GM21447 (cell line): ENCODE measurements around the gene CAND2.

Experiments used
- ATAC-seq: cut with Tn5 transposase; IDR thresholded peaks from one replicate; pipeline ENCODE4 v1.9.1; 2021; ENCODE audit not compliant: unreplicated experiment

CAND2 gene

DNA sequence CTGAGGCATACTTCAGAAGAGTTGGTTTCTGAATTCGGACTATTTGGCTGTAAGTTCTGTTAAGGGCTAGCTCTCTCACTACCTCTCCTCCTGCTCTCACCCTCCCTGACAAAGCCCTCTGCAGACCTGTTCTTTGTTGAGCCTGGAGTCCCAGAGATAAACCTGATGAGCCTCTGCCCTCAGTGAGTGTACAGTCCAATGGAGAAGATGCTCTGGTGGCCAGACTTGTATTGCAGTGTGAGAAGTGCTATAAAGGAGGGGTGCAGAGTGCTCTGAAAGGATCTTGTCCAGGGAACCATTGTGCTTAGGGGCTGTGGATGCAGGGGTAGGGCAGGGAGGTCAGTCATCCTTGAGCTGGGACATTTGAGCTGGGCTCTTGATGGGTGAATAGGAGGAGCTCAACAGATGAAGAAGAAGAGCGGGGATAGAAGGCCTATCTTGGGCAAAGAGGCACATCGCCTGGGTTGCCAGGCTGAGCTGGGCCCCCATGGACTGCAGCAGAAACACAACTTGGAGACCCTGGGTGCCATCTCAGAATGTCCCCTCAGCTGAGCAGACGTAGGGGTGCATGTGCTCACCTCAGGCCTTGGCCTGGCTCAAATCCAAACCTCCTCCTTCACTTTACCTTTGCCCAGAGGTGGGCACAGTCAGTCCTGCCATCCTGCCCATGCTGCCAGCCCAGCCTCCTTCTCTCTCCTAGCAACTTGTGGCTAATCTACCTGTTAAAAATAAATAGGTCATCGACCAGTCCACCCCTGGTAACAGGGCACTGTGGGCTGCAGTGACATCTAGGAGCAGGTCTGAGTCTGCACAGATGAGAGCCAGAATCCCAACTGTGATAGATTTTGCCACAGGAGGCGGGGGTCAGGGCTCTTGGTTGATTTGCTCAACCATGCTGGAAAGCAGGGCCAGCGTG is 3.3 kb downstream of the CAND2 start:
- no peak for ATAC-seq

DNA sequence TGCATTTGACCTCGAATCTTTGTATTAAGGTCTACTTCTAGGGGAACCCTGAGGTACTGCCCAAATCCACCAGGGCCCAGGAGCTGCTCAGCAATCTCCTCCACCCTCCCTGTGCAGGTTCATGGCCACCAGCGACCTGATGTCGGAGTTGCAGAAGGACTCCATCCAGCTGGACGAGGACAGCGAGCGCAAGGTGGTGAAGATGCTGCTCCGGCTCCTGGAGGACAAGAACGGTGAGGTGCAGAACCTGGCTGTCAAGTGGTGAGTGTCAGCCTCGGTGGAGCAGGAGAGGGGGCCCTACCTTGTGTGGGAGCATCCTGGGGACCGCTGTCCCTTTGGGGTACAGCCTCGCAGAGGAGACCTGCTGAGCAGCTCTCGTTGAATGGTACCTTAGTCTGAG is 6.9 kb downstream of the CAND2 start:
- no peak for ATAC-seq

- no peak for ATAC-seq
Observed at GRCh38 chr3:12807066-12807465, 10.6 kb downstream of the CAND2 start.

- no peak for ATAC-seq
Observed at GRCh38 chr3:12807601-12808359, 11.3 kb downstream of the CAND2 start.

DNA sequence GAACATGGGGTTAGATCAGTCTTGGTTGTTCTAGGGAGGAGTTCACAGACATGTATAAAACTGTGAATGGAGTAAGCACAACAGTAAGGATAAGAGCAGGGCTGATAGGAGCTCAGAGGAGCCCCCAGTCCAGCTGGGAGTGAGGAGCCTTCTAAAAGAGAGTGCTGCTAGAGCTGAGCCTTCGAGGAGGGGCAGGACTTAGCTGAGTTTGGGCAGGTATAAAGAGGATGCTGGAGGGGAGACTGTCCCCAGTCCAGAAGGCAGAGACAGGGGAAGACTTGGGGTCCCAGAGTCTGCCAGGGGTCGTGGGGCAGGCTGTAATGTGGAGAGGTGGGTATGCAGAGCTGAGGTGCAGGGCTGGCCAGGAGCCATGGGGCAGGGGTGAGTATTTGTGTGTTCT is 12.1 kb downstream of the CAND2 start:
- ATAC-seq, result no peak

DNA sequence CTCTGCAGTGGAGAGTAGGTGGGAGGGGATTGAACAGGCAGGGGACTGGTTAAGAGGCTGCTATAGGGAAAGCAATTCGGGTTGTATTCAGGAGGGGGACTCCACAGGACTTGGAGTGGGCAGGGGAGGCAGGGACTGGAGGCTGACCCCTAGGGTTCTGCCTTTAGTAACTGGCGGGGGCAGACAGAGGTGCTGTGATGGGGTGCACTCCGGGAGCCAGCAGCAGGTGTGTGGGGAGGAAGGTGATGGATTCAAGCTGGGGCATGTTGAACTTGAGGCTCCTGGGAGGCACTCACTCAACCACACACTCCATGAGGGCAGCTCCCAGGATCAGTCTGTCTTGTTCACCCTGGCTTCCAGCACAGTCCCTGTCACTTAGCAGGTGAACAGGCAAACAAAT is 12.5 kb downstream of the CAND2 start:
- ATAC-seq, result no peak

GRCh38 chr3:12809435-12809834 is 13.0 kb downstream of the CAND2 start:
- ATAC-seq, result no peak

DNA sequence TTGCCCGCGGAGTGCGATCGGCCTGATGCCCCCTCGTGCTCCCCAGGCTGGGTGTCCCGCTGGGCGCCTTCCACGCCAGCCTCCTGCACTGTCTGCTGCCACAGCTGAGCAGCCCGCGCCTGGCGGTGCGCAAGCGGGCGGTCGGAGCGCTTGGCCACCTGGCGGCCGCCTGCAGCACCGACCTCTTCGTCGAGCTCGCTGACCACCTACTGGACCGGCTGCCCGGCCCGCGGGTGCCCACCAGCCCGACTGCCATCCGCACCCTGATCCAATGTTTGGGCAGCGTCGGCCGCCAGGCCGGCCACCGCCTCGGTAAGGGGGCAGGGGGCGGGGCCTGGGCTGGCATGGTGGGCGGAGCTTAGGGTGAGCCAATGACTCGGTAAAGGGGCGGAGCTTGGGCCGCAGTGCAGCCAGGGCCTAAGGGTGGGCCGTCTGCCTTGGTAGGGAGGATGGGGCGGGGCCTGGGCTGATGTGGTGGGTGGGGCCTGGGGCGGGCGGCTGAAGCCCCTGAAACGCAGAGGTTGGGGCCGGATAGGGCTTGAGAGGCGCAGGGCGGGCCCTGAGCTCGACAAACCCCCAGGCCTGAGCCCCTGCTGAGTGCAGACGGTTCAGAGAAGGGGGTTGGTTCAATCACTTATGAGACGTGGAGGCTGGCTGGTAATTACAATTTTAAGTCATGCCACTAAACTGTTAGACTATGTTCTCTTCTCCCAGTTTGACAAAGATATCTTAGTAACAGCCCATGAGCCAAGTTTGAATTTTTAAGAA is 13.7 kb downstream of the CAND2 start:
- ATAC-seq, result peak; percentile 99

DNA sequence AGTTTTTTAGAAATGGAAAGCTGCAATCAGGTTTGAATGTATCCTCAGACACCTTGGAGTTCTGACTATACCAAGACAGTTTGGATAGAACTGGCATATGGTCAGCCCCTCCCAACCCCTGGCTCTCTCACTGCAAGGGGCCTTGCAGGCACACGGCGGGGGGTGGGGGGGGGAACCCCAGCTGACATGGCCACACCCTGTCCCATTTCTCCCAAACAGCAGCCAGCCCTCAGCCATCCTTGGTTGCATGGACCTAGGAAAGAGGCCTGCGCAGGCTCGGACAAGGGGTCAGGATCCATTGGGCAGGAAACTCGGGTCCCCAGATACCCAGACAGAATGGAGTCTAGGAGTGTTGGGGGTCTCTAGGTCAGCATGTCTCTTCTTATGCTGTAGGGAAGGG is 14.5 kb downstream of the CAND2 start:
- no peak for ATAC-seq

DNA sequence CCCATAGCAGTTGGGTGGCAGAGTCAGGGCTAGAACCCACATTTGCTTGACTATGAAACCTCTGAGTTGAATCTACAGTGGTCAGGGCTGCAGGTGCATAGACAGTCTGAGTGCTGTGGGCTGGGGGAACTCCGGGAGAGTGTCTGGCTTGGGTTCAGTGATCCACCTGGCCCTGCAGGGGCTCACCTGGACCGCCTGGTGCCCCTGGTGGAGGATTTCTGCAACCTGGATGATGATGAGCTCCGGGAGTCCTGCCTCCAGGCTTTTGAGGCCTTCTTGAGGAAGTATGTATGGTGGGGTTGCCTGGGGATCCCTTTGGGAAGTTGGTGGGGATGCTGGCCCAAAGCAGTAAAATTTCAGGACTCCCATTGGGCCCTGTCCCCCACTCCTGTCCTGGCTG is 16.3 kb downstream of the CAND2 start:
- ATAC-seq, result no peak

- ATAC-seq, result no peak
Observed at GRCh38 chr3:12813967-12814366, 17.5 kb downstream of the CAND2 start.

DNA sequence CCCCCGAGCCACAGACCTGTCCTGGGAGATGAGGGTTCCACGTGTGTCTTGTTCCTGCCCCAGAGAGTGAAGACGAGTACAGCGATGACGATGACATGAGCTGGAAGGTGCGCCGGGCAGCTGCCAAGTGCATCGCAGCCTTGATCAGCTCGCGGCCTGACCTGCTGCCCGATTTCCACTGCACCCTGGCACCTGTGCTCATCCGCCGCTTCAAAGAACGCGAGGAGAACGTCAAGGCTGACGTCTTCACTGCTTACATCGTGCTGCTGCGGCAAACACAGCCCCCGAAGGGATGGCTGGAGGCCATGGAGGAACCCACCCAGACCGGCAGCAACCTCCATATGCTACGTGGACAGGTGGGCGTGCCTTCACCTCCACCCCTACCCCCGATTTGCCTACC is 18.6 kb downstream of the CAND2 start:
- ATAC-seq, result no peak

- no peak for ATAC-seq
Observed at GRCh38 chr3:12815719-12816118, 19.2 kb downstream of the CAND2 start.

GRCh38 chr3:12816521-12817342 is 20.3 kb downstream of the CAND2 start:
- ATAC-seq, result no peak

DNA sequence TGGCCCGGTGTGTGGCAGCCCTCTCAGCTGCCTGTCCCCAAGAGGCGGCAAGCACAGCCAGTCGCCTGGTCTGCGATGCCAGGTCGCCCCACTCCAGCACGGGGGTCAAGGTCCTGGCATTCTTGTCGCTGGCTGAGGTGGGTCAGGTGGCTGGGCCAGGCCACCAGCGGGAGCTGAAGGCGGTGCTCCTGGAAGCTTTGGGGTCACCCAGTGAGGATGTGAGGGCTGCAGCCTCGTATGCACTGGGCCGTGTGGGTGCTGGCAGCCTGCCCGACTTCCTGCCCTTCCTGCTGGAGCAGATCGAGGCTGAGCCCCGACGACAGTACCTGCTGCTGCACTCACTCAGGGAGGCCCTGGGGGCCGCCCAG is 20.8 kb downstream of the CAND2 start:
- no peak for ATAC-seq

DNA sequence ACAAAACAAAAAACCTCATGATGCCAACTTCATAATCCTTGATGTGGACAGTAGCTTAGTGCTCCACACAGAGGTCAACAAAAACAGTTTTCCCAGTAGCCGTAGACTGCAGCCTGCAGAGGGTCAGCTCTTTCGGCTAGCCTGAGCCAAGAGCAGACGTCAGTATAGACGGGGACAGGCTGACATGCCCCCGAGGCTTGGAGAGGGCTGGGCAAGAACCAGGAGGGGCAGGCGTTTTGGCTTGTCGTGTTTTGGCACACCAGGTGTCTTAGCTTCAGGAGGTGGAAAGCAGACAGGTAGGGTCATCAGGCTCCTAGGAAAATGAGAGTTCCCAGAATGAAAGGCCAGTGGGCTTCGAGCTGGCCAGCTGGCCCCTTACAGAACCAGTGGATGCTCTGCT is 21.8 kb downstream of the CAND2 start:
- ATAC-seq, result no peak

GRCh38 chr3:12818773-12819172 is 22.3 kb downstream of the CAND2 start:
- ATAC-seq, result no peak

GRCh38 chr3:12822725-12823373 is 26.4 kb downstream of the CAND2 start:
- ATAC-seq, result no peak

- no peak for ATAC-seq
Observed at GRCh38 chr3:12824299-12824698, 27.8 kb downstream of the CAND2 start.

DNA sequence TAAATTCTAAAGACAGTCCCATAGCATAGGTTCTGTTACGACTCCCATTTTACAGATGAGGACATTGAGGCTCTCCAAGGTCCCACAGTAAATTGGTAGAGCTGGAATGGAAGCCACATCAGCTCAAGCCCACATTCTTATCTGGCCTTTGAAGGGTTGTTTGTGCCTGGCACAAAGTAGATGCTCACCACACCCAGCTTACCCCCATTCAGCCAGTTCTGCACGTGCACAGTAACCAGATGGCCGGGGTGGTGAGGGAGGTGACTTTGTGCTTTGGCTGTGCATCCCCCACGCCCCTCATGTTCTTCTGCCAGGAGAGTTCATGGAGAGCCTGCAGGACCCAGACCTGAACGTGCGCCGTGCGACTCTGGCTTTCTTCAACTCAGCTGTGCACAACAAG is 28.7 kb downstream of the CAND2 start:
- no peak for ATAC-seq
